ENCODE results near the gene PHF19.

Gene PHF19

DNA sequence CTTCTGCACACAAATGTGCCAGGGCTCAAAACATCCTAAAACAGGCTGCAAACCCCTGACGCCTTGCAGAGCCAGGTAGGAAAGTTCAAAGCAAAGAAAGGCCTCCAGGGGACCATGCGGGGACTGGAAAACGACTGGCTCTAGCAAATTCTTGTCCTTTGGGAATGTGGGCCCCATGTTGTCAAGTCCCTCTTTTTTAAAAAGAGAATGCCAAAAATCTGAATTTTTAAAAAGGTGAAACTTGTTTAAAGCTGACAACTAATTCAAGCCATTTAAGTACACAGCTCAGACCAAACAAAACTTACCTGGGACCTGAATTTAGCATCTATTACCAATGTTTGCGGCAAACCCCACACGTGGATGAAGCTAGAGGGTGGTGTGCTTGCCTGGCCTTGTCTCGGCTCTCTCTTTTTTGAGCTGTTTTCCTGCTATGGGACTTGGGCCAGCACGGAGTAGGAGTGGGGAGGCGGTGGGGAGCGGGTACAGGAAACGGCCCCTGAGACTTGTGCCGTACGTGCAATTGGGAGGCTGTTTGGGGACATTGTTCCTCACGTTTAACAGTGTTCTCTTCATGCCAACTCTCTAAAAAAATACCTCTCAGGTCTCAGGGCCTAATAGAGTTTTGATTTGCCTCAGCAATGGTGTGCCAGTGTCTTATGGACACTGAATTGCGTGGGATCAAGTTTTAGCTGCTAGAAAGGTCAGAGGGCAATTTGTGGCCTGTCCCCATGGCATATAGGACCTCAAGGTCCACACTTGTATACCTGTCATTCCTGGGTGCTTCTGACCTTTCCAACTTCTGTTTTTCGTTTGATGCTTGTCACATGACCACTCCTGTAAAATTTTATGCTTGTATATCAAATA, 15.1 kb upstream of the PHF19 start:
- DNase-seq (ENCODE audit: low read depth): no peak

DNA sequence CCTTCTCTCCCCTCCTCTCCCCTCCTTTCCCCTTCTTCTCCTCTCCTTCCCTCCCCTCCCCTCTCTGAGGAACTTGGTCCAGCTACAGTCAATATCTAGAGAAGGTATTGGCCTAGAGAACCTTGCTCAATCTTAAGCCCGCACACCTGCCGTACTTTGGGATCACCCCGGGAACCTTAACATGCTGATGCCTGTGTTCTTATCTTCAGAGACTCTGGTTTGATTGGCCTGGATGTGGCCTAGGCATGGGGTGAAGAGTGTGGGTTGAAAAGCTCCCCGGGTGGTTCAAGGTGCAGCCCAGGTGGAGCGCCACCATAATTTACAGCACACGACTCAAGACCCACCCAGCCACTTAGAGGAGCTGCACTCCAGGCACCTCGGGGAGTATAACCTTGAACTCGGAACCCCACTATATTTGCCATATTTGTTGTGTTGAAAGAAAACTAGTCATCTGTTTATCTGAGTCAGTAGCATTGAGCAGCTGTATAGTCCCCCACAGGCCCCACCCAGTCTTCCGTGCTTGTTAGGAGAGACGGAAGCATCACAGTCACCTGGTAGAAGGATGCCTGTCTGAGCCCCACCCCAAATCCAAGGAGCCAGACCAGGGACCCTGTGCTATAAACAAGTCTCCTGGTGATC, 14.4 kb upstream of the PHF19 start:
- no peak for DNase-seq (ENCODE audit: low read depth)

DNA sequence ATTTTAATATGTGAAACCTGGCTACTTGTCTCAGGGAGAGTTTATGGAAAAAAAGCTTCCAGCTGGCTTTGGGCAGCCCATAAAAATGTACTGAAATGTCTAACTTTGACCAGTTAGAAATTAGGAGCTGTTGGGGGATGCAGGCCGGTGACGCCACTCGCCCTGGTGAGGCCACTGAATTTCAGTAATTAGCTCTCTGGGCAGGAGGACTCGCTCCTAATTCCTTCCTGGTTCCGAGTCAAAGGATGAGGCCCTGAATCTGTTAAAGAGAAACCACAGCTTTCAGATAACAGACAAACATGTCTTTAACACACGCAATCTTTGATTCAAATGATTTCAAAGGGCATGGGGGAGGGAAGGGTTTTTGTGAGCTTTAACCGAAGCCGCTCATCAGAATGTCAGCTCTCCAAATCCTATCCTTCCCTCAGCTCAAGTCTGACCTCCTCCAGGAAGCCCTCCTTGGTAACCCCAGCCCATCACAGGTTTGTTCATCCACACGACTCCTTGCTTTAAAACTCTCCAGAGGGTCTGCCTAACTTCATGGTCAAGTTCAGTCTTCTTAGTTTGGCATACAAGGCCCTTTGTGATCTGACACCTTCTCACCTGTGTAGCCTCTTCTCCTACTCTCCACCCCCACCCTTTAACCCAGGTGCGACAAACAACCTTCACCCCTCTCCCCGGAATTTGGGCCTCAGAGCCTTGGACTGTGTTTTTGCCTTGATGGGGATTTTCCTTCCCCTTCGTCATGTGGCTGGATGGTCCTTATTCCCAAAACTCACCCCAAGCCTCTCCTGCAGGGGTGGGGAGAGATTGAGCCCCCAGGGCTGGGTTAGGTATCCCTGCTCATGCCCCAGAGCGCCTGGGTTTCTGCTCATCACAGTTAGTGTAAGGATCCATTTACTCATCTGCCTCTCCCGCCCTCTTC, 13.6 kb upstream of the PHF19 start:
- DNase-seq (ENCODE audit: low read depth): no peak

DNA sequence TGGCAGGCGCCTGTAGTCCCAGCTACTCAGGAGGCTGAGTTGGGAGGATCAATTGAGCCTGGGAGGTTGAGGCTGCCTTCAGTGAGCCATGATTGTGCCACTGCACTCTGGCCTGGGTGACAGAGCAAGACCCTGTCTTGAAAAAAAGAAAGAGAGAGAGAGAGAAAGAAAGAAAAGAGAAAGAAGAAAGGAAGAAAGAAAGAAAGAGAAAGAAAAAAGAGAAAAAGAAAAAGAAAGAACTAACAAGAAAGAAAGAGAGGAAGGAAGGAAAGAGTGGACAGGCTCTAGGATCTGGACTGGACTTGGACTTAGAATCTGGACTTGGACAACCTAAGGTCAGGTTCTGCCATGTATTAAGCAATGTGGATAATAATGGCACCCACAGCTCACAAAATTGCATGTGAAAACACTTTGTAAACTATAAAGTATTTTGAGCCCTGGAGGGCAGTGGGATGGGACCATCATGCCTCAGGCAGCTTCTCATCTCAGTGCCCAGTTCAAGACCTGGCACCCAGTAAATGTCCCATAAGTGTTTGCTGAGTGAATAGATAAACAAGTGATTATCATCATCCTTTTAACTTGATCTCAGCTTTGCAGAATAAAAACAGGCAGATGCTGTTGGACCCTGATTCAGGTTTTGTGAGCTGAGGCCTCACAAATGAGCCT, 12.8 kb upstream of the PHF19 start:
- DNase-seq (ENCODE audit: low read depth): no peak

DNA sequence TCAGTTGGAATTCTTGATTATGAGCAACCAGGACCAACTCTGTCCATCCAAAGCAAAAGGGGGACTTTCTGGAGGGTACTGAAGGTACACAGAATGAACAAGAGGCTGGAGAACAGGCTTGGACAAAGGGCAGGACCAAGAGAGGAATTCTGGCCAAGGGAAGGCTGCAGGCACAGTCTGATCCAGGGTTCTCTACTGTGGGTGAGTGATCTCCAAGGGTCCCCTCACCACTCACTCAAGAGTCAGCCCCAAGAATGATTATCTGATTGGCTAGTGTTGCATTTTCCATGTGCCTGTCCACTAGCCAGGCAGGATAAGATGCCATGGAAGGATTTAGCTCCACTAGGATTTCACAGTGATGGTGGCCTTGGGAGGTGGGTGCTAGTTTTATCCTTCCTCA, 11.6 kb upstream of the PHF19 start:
- DNase-seq (ENCODE audit: low read depth): no peak

DNA sequence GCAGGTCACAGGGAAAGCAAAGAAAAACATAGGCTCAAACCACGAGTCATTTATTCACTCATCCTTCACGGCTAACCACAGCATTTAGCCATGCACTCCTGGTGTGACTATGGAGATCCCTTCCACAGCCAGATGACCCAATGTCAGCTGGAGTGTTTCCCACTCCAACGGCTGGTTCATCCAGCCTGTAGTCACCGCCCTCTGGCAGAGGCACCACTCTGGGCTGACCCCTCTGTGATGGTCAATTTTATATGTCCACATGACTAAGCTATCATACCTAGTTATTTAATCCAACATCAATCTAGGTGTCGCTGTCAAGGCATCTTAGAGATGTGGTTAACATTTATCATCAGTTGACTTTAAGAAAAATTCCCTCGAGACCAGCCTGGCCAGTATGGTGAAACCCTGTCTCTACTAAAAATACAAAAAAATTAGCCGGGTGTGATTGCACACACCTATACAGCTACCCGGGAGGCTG, 9.5 kb upstream of the PHF19 start:
- no peak for DNase-seq (ENCODE audit: low read depth)

DNA sequence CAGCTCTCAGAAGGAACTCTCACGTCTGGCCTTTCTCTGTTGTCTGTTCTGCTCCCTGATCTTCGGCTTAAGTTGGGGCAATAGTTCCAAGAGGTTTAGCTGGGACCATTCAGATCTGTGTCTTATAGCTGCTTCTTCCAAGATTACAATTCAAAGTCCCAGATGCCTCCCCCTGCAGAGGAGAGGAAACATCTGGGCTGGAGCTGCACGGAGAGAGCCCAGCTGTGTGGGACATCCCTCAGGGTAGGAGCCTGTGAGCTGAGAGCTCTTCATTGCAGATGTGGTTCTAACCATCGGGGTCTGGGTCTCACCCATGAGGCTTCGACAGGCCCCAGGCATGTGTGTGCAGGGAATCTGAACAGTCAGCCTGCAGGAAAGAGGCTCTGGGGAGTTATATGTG, 9.0 kb upstream of the PHF19 start:
- DNase-seq (ENCODE audit: low read depth): no peak

DNA sequence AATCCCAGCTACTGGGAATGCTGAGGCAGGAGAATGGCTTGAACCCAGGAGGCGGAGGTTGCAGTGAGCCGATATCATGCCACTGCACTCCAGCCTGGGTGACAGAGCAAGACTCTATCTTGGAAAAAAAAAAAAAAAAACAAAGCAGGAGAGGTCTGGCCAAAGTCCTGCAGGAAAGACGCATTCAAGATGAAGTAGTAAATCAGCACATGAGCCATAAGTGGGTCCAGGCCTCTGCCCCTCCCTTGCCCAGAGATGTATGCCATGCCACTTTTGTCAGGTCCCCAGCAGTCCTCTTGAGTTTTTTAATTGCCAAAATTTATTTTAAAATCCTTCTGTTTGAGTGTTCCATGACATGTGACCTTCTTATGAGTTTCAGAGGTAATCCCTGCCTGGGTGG, 8.5 kb upstream of the PHF19 start:
- no peak for DNase-seq (ENCODE audit: low read depth)

DNA sequence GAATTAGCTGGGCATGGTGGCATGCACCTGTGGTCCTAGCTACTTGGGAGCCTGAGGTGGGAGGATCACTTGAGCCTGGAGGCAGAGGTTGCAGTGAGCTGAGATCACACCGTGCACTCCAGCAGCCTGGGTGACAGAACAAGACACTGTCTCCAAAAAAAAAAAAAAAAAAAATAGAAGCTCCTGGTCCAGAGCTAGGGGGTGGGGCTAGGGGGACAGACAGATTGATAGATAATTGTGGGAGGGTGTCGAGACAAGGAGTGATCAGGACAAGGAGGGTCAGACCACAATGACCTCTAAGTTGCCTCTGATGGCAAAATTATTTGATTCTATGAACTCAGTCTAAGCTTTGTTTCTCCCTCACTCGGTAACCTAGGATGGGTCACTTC, 6.6 kb upstream of the PHF19 start:
- DNase-seq (ENCODE audit: low read depth): no peak

DNA sequence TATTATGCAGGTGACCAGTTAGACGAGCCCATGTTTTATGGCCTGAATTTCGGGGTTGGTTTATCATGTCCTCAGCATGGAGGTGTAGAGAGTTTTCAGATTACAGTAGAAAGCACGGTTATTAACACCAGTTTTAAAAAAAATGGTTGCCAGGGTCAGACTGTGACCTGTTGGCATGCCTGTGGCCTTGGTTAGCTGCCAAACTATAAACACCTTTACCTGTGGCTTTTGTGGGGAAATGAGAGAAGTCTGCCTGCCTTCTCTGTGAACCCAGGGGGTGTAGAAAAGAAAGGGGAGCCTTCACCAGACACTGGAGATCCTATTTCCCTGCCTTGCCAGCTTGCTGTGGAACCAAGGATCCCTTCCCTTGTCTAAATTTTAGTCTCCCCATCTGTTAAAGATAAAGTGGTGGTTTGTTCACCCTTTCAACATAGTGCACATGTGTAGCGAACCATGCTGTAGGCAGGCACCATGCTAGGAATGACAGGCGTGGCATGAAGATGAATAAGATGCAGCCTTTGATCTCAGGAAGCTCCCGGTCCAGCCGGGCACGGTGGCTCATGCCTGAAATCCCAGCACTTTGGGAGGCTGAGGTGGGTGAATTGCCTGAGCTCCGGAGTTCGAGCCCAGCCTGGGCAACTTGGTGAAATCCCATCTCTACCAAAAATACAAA, 6.1 kb upstream of the PHF19 start:
- DNase-seq (ENCODE audit: low read depth): no peak

DNA sequence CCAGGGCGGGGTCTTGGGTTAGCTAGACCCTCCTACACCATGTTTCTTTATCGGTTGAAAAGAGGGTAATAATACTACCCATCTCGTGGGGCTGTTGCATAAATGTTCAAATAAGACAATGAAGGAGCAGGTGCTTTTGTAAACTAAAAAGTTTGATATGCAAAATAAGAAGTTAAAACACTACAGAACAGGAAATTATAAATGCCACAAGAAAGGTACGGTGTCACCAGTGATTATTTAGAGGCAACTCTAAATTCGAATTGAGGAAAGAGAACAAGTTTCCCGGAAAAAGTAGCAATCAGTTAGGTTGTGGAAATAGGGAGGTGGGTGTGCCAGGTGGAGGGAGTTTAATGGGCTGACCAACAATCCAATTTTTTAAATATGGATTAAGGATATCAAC, 2.5 kb upstream of the PHF19 start:
- no peak for DNase-seq (ENCODE audit: low read depth)

DNA sequence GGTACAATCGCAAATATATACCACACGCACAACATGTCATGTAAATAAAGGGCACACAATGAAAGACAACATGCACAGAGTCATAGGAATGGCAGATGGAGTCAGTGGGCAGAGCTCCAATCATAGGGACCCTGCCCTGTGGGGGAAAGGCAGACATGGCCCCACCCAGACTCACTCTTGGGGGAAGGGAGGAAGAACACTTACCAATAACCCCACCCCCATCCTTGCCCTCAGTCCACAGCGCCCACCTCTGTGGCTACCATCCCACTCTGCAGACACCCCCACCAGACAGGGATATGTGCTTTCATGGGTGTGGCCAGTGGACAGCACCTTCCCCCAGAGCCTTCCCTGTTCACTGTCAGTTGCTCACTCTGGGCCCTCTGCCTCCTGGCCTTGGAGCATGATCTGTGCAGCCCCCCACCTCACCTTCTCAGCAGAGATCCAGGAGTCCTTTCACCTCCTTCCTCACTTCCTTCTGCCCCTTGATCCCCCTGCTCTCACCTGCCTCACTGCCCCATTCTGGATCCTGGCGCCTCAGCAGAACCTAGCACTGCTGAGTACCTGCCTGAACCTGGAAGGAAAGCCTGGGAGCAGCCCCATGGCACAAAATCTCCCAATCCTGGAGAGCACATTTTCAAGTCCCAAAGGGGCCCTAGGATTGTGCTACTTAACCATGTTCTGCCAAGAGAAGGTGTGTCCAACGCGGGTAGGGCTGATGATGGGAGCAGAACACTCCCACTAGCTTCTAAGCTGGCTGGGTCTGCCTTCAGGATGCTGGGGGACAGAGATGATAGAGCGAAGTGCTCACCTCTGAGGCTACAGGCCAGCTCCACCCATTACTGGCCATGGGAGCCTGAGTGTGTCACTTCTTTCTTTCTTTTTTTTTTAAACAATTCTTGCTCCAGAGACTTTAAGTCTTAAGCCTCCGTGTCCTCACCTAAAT, 1.5 kb upstream of the PHF19 start:
- no peak for DNase-seq (ENCODE audit: low read depth)

DNA sequence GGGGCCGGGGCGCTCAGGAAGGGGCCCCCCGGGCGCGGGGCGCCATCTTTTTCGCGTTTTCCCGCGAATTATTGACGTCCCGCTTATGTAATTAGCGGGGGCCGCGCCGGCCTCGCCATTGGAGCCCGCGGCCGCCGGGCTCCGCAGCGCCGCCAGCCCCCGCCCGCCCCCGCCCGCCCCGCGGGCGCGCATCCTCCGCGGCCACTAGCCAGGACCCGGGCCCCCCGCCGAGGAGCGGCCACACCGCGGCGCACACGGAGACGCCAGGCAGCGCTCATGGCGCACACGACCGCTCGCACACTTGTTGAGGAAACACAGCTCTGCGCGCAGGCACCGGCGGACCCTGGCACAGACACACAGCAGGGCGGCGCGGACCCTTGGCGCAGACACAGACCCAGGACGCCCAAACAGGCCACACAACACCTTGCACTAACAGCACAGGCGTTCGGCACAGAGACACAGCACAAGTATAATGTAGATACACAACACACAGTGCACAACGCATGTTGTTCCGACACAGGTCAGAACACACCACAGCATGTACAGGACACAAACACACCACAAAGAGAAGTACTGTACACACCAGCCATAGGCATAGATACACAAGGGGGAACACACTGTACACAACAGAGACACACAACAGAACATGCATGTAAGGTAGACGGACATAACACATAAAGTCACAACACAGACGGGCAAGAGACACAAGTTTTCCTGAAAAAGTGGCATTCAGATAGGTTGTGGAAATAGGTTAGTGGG, 467 bp upstream of the PHF19 start:
- DNase-seq (ENCODE audit: low read depth): no peak

DNA sequence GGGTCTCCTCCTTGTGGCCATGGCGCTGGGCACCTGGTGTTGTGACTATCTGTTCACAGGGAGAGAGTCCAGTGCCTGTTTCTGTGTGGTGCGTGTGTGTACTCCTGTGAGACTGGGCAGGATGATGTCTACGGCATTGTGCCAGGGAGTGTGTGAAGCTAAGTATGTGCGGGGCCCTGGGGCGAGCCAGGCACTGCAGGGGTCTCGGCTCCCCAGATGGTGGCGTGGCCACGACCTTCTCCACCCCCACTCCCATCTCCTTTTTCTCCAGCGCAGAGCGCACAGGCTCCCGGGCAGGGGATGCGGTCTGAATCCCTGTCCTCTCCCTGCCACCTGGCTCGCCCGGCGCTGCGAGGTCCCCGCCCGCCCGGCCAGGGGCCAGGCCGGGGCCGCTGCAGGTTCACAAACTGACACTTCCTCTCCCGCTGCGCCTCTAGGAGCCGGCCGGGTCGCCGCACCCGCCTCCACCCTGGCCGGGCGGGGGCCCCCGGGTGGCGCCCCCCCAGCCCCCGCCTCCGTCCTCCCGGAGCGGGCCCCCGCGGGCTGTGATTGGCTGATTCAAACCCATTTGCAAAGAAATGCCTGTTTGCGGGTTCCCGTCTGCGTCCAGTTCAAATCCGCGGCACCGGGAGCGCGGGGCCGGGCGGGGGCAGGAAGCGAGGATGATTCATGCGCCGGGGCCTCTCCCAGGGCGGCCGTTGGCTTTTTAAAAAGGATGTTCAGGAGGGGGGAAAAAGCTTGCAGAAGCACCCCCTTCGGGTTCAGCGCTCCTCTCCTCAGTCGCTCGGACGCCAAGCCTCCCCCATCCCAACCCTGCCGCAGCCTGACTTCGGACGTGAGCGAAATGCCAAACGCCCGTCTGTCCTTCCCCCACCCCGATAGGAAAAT, 790 bp downstream of the PHF19 start:
- DNase-seq (ENCODE audit: low read depth): peak; percentile 32

DNA sequence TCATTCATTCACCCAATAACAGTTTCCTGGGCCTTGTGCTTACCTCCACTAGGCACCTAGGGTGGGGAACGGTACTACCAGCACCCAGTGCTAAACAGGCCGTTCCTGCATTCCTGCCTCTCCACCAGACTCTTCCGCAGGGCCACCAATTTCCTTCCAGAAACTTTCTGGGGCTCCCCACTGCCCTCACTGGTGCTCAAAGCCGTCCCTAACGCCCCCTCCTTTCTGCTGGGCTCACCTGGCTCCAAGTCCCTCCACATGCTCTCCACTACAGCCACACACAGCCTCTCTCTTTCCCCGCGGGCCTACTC, 1.4 kb downstream of the PHF19 start:
- DNase-seq (ENCODE audit: low read depth): no peak

DNA sequence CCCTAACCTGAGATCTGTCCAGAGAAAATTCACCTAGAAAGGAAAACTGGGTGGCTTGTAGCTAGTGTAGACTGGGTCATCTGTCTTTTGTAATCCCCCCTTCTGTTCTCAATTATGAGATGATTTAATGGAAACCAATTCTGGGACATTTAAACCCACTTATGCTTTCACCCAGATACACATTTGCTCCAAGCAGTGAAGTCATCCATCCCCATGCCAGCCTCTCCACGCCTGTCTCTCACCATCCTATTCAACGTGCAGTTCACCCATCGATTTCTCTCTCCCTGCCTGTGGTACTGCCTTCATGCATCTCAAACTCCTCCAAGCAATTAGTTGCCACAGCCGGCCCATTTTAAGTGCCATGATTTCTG, 1.8 kb downstream of the PHF19 start:
- no peak for DNase-seq (ENCODE audit: low read depth)

DNA sequence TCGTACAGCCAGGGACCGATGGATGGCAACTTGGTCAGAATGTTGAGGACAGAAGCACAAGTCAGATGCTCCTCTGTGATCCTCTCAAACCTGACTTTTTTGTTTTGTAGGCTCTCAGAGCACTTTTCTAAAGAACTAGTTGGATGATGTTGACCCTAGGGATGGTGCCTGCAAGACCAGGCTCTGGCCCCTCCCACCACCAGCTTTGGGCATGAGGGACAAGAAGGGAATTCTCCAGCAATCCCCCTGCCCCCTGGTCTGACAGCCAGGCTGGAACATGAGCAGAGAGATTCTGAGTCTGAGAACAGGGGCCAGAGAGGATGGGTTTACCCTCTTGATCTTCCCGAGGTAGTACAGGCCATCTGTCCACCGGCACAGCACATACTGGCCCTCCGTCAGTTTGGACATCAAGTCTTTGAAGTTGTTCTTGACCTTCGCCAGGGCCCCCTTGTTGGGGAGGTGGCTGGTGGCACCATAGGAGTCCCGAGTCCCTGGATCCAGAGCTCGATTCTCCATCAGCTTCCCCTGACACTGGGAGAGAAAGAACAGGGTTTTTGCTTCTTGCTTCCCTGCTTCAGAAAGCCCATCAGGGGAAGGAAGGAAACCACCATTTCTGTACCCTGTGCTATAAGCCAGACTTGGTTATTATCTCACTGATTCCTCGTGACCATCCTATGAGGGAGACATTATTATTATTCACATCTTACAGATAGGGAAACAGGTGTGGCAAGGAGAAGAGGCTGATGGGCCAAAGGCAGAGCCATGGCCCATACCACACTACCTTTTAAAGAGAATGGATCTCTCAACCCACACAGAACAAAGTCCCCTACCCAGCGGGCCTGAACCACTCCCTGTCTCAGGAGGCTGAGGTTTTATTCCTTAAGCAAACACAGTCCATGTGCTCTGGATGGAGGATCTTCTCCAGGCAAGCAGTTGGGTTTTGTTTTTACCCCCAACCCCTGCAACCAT, 2.5 kb downstream of the PHF19 start:
- no peak for DNase-seq (ENCODE audit: low read depth)

DNA sequence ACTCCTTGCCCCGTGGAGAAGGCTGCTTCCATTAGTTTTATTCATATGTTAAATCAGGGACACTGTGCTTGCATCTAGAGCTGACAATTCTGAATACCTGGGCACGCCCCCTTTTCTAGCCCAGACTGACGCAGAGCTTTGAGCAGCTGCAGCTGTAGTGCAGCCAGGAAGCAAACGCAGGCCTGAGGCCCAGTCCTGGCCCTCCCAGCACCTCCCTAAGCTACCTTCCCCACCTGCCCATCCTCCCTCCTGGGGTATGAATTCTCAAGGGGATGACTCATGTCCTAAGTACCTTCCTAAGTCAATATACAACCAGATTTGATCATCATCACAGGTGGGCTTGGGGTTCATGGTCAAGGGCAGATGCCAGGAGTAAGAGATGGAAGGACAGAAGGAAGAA, 3.5 kb downstream of the PHF19 start:
- DNase-seq (ENCODE audit: low read depth): no peak

Data from non-pigmented ciliary epithelial cell (primary cell).